HepG2 (cell line): Measurements from ENCODE around the gene SEC14L5. TPM values are rescaled to one million over a fixed set of nuclear protein-coding genes. Genes with fewer than 3 reads are reported as not detected.

Source experiments
- FOXJ3 ChIP-seq: sonication (generic); formaldehyde crosslinking; IDR thresholded peaks from 2 replicates; pipeline ENCODE4 v1.4.0; 2020; ENCODE audit warnings: missing genetic modification reagents, mild to moderate bottlenecking, borderline replicate concordance
- HNRNPL ChIP-seq: fragments of 200-400 bp; formaldehyde crosslinking; IDR thresholded peaks from 2 replicates; pipeline ENCODE4 v1.6.1; 2017; ENCODE audit warnings: mild to moderate bottlenecking, low read depth, low read length
- JUND ChIP-seq: sonication (generic); formaldehyde crosslinking; IDR thresholded peaks from 2 replicates; pipeline ENCODE4 v1.8.0; 2022; ENCODE audit warnings: mild to moderate bottlenecking, missing genetic modification reagents
- MAFF ChIP-seq: IDR thresholded peaks from 2 replicates; pipeline ENCODE4 v1.6.1; 2011; ENCODE audit warnings: low read depth, low read length, improper control_type of control experiment
- REL ChIP-seq: sonication (generic); formaldehyde crosslinking; conservative IDR thresholded peaks from 2 replicates; pipeline ENCODE4 v1.8.0; 2022; ENCODE audit warnings: mild to moderate bottlenecking, missing genetic modification reagents, moderate library complexity
- SOX5 ChIP-seq: IDR thresholded peaks from 2 replicates; pipeline ENCODE4 v1.6.1; 2016; ENCODE audit warnings: borderline replicate concordance
- TP53 ChIP-seq: sonication (generic); formaldehyde crosslinking; conservative IDR thresholded peaks from 2 replicates; pipeline ENCODE4 v1.4.0; 2020; ENCODE audit warnings: missing genetic modification reagents
- ZNF326 ChIP-seq: sonication (generic); formaldehyde crosslinking; IDR thresholded peaks from 2 replicates; pipeline ENCODE4 v1.4.0; 2020; ENCODE audit warnings: missing genetic modification reagents, borderline replicate concordance
- ZNF605 ChIP-seq: sonication (generic); formaldehyde crosslinking; IDR thresholded peaks from 2 replicates; pipeline ENCODE4 v1.8.0; 2022; ENCODE audit warnings: mild to moderate bottlenecking, missing genetic modification reagents
- ZNF775 ChIP-seq: sonication (generic); formaldehyde crosslinking; IDR thresholded peaks from 2 replicates; pipeline ENCODE4 v1.4.0; 2020; ENCODE audit warnings: missing genetic modification reagents, mild to moderate bottlenecking, moderate library complexity, borderline replicate concordance
- ZNF782 ChIP-seq: sonication (generic); formaldehyde crosslinking; IDR thresholded peaks from 2 replicates; pipeline ENCODE4 v1.4.0; 2020; ENCODE audit warnings: missing genetic modification reagents, mild to moderate bottlenecking, borderline replicate concordance
- ZNF891 ChIP-seq: sonication (generic); formaldehyde crosslinking; IDR thresholded peaks from 2 replicates; pipeline ENCODE4 v1.5.0; 2020; ENCODE audit warnings: mild to moderate bottlenecking, missing genetic modification reagents
- polyA plus RNA-seq, 8 experiments: library from polyadenylated mRNA; depleted of rRNA in 3 of 8; stranded (reverse) in 7 of 8; unstranded in 1 of 8; fragments of >200 nt; fragmentation: Illumina TruSeq in 4 of 8; extraction: Trizol in 4 of 8; gene quantifications; 2 replicates each; pipeline versions ENCODE4 v1.2.1 to v1.2.3, GENCODE V29; 2011 to 2016; ENCODE audit warnings: low read depth in 4 of 8, missing spikeins in 1 of 8, mixed read lengths in 1 of 8; ENCODE audit not compliant: insufficient read depth in 1 of 8
- total RNA-seq, 5 experiments: library from RNA; depleted of rRNA; stranded (reverse); fragments of >200 nt; fragmentation: Illumina TruSeq; extraction: Trizol; gene quantifications; 2 replicates each; pipeline ENCODE4 v1.2.3, GENCODE V29; 2016; ENCODE audit warnings: low read depth in 1 of 5
- TF ChIP-seq, protein P1 (sequence below): IDR thresholded peaks from 2 replicates; pipeline ENCODE4 v1.6.1; 2016; ENCODE audit warnings: mild to moderate bottlenecking
- TF ChIP-seq, protein P2 (sequence below): sonication (generic); formaldehyde crosslinking; IDR thresholded peaks from 2 replicates; pipeline ENCODE4 v1.4.0; 2020; ENCODE audit warnings: missing genetic modification reagents, borderline replicate concordance
- TF ChIP-seq, protein P3 (sequence below): sonication (generic); formaldehyde crosslinking; IDR thresholded peaks from 2 replicates; pipeline ENCODE4 v1.5.0; 2020; ENCODE audit warnings: mild to moderate bottlenecking, missing genetic modification reagents, borderline replicate concordance
- TF ChIP-seq, protein P4 (sequence below): sonication (generic); formaldehyde crosslinking; IDR thresholded peaks from 2 replicates; pipeline ENCODE4 v1.8.1; 2023; ENCODE audit warnings: mild to moderate bottlenecking, missing genetic modification reagents

SEC14L5 gene
- total and polyA plus RNA-seq, 2 of the 13 experiments (the other 11 are each of a cell fraction or from before 2014, with no cell fraction given) = 0.40 to 0.42 TPM

DNA sequence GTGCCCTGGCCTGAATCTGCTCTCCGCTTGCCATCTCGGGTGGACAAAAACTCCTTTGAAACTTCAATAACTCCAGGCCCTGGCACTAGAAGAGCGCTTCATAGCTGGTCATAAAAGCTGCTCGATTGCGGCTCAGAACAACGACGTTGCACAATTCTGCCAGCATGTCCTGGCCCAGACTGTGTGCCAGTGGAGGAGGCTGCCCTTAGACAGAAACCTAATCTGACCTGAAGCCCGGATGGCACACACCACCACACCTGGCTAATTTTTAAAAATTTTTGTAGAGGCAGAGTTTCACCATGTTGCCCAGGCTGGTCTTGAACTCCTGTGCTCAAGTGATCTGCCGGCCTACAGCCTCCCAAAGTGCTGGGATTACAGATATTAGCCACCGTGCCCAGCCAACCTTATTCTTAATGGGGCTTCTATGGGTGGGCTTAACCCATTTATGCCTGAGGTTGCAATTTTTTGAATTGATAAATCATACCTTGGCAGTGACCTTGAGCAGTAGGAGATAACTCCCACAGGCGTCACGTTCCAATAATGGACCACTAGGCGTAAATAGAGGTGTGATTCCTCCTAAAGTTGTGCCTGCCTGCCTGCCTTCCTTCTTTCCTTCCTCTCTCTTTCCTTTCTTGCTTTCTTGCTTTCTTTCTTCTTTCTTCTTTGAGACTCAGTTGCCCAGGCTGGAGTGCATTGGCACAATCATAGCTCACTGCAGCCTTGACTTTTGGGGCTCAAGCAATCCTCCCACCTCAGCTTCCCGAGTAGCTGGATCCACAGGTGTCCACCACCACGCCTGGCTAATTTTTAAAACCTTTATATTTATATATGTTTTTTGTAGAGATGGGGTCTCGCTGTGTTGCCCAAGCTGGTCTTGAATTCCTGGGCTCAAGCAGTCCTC lies 20.1 kb upstream of the SEC14L5 start (continued):
- TF ChIP-seq, protein P1, sequence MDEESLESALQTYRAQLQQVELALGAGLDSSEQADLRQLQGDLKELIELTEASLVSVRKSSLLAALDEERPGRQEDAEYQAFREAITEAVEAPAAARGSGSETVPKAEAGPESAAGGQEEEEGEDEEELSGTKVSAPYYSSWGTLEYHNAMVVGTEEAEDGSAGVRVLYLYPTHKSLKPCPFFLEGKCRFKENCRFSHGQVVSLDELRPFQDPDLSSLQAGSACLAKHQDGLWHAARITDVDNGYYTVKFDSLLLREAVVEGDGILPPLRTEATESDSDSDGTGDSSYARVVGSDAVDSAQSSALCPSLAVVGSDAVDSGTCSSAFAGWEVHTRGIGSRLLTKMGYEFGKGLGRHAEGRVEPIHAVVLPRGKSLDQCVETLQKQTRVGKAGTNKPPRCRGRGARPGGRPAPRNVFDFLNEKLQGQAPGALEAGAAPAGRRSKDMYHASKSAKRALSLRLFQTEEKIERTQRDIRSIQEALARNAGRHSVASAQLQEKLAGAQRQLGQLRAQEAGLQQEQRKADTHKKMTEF (CRISPR knock-in tag) = 0 out of 2 replicates have a peak, but pooled peaks have one; percentile 0
- TF ChIP-seq, protein P2, sequence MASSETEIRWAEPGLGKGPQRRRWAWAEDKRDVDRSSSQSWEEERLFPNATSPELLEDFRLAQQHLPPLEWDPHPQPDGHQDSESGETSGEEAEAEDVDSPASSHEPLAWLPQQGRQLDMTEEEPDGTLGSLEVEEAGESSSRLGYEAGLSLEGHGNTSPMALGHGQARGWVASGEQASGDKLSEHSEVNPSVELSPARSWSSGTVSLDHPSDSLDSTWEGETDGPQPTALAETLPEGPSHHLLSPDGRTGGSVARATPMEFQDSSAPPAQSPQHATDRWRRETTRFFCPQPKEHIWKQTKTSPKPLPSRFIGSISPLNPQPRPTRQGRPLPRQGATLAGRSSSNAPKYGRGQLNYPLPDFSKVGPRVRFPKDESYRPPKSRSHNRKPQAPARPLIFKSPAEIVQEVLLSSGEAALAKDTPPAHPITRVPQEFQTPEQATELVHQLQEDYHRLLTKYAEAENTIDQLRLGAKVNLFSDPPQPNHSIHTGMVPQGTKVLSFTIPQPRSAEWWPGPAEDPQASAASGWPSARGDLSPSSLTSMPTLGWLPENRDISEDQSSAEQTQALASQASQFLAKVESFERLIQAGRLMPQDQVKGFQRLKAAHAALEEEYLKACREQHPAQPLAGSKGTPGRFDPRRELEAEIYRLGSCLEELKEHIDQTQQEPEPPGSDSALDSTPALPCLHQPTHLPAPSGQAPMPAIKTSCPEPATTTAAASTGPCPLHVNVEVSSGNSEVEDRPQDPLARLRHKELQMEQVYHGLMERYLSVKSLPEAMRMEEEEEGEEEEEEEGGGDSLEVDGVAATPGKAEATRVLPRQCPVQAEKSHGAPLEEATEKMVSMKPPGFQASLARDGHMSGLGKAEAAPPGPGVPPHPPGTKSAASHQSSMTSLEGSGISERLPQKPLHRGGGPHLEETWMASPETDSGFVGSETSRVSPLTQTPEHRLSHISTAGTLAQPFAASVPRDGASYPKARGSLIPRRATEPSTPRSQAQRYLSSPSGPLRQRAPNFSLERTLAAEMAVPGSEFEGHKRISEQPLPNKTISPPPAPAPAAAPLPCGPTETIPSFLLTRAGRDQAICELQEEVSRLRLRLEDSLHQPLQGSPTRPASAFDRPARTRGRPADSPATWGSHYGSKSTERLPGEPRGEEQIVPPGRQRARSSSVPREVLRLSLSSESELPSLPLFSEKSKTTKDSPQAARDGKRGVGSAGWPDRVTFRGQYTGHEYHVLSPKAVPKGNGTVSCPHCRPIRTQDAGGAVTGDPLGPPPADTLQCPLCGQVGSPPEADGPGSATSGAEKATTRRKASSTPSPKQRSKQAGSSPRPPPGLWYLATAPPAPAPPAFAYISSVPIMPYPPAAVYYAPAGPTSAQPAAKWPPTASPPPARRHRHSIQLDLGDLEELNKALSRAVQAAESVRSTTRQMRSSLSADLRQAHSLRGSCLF (CRISPR knock-in tag) = no peak
- TF ChIP-seq, protein P3, sequence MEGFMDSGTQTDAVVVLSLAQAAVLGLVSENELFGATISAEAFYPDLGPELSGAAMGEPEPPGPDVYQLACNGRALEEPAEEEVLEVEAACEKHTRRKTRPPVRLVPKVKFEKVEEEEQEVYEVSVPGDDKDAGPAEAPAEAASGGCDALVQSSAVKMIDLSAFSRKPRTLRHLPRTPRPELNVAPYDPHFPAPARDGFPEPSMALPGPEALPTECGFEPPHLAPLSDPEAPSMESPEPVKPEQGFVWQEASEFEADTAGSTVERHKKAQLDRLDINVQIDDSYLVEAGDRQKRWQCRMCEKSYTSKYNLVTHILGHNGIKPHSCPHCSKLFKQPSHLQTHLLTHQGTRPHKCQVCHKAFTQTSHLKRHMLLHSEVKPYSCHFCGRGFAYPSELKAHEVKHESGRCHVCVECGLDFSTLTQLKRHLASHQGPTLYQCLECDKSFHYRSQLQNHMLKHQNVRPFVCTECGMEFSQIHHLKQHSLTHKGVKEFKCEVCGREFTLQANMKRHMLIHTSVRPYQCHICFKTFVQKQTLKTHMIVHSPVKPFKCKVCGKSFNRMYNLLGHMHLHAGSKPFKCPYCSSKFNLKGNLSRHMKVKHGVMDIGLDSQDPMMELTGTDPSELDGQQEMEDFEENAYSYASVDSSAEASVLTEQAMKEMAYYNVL (CRISPR knock-in tag) = no peak
- TF ChIP-seq ZNF782 (CRISPR knock-in tag) (0 out of 2 replicates have a peak, but pooled peaks have one; percentile 14), ZNF891 (no peak), JUND (CRISPR knock-in tag) (no peak), REL (CRISPR knock-in tag) (0 out of 2 replicates have a peak, but pooled peaks have one; percentile 20), MAFF (no peak), TP53 (CRISPR knock-in tag) (no peak), ZNF775 (CRISPR knock-in tag) (0 out of 2 replicates have a peak, but pooled peaks have one; percentile 25), ZNF605 (peak; percentile 64), SOX5 (CRISPR knock-in tag) (no peak), HNRNPL (0 out of 2 replicates have a peak, but pooled peaks have one; percentile 39), FOXJ3 (CRISPR knock-in tag) (no peak), ZNF326 (CRISPR knock-in tag) (no peak)
- TF ChIP-seq, protein P4, sequence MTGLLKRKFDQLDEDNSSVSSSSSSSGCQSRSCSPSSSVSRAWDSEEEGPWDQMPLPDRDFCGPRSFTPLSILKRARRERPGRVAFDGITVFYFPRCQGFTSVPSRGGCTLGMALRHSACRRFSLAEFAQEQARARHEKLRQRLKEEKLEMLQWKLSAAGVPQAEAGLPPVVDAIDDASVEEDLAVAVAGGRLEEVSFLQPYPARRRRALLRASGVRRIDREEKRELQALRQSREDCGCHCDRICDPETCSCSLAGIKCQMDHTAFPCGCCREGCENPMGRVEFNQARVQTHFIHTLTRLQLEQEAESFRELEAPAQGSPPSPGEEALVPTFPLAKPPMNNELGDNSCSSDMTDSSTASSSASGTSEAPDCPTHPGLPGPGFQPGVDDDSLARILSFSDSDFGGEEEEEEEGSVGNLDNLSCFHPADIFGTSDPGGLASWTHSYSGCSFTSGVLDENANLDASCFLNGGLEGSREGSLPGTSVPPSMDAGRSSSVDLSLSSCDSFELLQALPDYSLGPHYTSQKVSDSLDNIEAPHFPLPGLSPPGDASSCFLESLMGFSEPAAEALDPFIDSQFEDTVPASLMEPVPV (CRISPR knock-in tag) = 0 out of 2 replicates have a peak, but pooled peaks have one; percentile 28
